NOMO-1 treated with dmso at 0.1 percent for 144 hours (cell line): Measurements from ENCODE around the gene SPATA31D4.
"Not testable (repeated sequence)": the region's sequence is repeated elsewhere in the genome, so short reads cannot be mapped to it uniquely, and the experiment has no call there.

Experiments used
- DNase-seq: peaks from one replicate; lab custom pipeline; 2025; ENCODE audit not compliant: unreplicated experiment; lab: John Stamatoyannopoulos, UW

Gene SPATA31D4

GRCh38 chr9:81928305-81928704, at the start of gene SPATA31D4:
Gene SPATA31D4 (plus strand): TSS chr9:81928428. CDS start chr9:81928514, 86 bp downstream.
- DNase-seq = not testable (repeated sequence)

DNA sequence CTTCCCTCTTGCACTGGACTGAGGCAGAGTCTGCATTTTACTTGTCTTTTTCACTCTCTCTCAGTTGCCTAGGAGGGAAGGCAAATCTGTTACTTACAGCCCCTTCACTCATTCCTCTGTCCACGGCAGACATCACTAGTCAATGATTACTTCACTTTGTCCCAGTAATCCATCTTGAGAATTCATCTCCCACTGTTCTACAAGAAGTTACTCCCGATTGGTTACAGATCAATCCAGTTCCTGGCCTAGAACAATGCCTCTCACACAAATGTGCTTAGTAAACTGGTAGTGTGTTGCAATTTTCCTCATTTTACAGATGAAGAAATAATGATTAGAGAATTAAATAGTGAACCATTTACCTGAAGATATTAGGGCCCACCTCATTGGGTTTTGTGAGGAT, 49.7 kb upstream of the SPATA31D4 start:
- DNase-seq = no peak

GRCh38 chr9:81879501-81879916, 48.7 kb upstream of the SPATA31D4 start:
- DNase-seq = no peak

DNA sequence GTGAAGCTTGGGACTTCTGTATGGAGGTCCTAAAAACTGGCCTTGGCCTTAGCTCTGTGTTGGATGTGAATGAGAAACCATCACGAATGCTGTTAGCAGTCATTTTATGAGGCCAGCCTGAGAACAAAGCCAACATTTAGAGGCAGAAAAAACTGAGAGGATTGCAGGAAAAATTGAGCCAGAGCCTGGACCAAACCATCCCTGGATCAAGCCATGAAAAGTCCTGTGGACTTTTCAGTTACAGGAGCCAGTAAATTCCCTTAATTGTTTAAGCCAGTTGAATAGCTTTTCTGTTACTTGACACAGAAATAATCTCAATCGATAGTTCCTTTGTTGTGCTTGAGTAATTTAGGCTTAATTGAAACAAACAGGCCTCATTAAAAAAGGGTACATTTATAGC, 42.6 kb upstream of the SPATA31D4 start:
- no peak for DNase-seq

DNA sequence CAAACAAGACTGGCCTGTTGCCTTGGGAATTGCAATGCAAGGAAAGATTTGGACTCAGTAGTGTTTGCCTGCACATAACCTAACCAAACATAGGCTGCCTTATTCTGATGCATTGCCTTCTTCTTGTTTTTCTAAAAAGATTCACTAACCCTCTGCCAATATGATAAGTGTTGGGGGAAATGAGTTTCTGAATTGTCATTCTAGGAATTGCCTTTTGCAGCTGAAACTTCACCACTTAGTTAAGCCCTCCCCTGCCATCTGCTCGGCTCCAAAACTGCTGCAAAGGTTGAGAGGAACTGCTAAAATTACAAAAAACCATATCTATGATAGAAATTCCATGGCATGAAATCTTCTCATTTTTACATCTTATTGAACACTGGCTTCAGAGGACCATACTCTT, 41.6 kb upstream of the SPATA31D4 start:
- no peak for DNase-seq

GRCh38 chr9:81890104-81890503, 38.1 kb upstream of the SPATA31D4 start:
- DNase-seq = no peak

DNA sequence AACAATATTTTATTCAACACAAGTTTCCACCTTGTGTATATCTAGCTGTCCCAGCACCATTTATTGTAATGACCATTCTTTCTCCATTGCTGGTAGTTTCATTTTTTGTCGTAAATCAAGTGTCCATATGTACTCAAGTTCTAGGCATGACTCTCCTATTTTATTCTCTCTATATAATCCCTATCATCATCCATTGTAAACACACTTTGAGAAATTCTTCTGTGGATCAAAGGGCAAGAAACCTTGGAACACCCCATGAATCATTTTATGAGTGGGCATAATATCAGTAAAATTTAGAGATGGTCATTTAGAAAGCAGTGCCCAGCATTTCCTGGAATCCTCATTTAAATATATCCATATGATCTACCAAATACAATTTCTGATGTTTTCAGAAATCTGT, 35.8 kb upstream of the SPATA31D4 start:
- no peak for DNase-seq

GRCh38 chr9:81893929-81894328, 34.3 kb upstream of the SPATA31D4 start:
- DNase-seq = no peak

- DNase-seq = no peak
Observed at GRCh38 chr9:81894891-81895290, 33.3 kb upstream of the SPATA31D4 start.

- DNase-seq = no peak
Observed at GRCh38 chr9:81896070-81896469, 32.2 kb upstream of the SPATA31D4 start.

DNA sequence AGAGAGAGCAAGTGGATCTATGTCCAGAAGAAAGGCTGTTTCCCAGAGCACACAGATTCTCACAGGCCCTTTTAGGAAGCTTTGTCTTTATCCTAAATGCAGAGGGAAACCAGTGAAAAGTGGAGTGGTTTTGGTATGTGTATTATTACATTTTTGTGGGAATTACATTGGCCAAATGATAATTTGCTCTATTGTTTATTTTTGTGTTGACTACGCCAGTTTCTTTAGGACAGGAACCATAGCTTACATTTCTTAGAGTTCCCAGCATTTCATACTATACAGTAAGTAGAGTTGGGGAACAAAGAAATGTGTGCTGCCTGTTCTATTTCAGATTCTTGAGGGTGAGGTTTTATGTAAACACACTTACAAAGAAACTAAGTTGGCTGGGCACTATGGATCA, 29.4 kb upstream of the SPATA31D4 start:
- DNase-seq = no peak

DNA sequence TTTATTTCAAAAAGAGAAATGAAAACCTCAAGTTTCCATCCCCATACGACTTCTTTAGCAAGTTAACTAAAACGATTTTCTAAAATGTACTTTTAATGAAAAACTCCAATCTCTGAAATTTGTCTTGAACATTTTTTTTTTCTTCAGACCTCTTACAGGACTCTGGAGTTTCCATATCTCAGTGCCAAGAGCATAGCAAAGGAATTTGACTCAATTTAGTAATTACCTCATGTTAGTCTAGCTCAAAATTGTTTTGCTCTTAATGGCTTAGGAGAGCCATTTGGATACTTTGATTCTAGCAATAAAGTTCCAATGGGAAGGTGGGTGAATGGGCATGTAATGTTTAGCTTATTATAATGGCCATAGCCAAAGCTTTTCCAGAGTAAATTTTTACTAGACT, 26.0 kb upstream of the SPATA31D4 start:
- no peak for DNase-seq

DNA sequence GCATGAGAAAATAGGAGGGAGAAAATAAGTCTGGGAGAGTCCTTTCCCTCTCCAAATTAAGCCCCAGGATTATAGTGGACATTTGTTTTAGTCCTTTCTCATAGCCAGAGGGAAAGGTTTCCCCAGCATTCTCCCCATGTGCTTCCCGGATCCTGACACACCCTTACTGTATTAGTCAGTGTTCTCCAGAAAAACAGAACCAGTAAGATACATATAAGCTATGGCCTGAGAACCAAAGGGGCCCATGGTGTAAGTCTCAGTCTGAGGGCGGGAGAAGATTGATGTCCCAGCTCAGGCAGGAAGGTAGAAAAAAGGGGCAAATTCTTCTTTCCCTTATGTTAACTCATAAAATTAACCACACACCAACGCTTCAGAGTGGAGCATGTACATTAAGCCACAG, 25.6 kb upstream of the SPATA31D4 start:
- DNase-seq = no peak

GRCh38 chr9:81906671-81907070, 21.6 kb upstream of the SPATA31D4 start:
- DNase-seq = no peak

GRCh38 chr9:81912135-81912534, 16.1 kb upstream of the SPATA31D4 start:
- no peak for DNase-seq

DNA sequence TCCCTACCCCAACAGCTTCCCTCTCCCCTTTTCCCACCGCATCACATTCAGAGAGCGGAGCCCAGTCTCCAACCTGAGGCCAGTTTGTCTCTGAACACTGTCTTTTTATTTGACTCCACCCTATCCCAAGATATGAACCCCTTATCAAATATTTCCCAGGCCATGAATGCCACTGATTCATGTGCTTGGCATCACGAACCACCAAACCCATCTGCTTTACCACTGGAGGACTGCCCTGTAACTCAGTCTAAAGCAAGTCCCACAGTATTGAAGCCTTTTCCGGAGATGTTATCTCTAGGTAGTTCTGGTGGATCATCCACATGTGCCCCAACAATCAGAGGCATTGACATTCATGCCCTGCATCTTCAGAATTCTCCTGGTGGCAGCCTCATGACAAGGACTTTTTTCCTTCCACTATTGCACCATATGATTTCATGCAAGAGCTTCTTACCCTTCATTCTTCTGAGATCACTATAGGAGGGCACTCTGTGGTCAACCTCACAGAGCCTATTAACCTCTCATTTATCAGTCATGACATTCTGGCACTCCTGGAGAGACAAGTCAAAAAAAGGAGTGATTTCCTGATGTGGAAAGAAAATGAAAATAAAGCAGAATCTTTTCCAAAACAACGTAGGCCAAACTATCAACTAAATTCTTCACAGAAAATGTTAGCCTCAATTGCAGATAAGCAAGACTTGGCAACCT, 12.3 kb upstream of the SPATA31D4 start:
- no peak for DNase-seq

- not testable (repeated sequence) for DNase-seq
Observed at GRCh38 chr9:81918507-81918906, 9.7 kb upstream of the SPATA31D4 start.

- not testable (repeated sequence) for DNase-seq
Observed at GRCh38 chr9:81930147-81930546, 1.9 kb downstream of the SPATA31D4 start.

GRCh38 chr9:81933547-81933946, 5.3 kb downstream of the SPATA31D4 start:
- not testable (repeated sequence) for DNase-seq

DNA sequence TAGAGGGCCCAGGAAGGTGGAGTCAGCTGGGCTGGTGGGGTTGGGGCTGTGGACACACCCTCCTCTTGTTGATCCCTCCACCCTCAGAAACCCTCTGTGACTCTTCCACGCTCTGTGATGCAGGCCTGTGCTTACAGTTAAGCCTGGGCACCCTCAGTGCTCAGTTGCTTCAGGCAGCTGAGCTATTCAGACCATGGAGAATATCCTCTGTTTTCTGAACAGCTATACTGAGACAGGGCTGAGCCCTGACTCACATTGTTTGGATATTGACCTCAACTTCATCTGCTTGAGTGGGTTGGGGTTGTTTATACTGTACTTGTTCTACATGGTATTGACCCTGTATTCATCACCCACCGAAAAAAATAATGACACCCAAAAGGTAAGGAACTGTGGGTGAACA, 15.2 kb downstream of the SPATA31D4 start, which contains the start of gene SPATA31D3:
SPATA31D3 (plus strand) TSS at position 108 of the 400 bp plus-strand sequence; CDS start at position 194, 86 bp downstream.
- not testable (repeated sequence) for DNase-seq

- DNase-seq = not testable (repeated sequence)
Observed at GRCh38 chr9:81948650-81949049, 20.4 kb downstream of the SPATA31D4 start.

GRCh38 chr9:81953096-81953495, 24.9 kb downstream of the SPATA31D4 start:
- DNase-seq = no peak

- DNase-seq = no peak
Observed at GRCh38 chr9:81955625-81956024, 27.4 kb downstream of the SPATA31D4 start.
